ENCODE measurements around the gene POLR3G. TPM values are rescaled to one million over a fixed set of nuclear protein-coding genes. Genes with fewer than 3 reads are reported as not detected.

The POLR3G gene
- total RNA-seq, 4 donors from 2014 or later: 2.7 to 7.2 (median 4.9) TPM

GRCh38 chr5:90554358-90555006 lies 79.8 kb downstream of the POLR3G start:
- Histone ChIP-seq H3K9me3 (no peaks in the 10 kb centered on the region), H3K4me1 (peaks cover 0 to 16% (median 3%) of the 10 kb centered on the region in 4 donors), H3K4me3 (no peak overlapping the region), H3K27ac (no peak overlapping the region), H3K36me3 (no peaks in the 10 kb centered on the region), H3K27me3 (peaks cover 0 to 24% of the 10 kb centered on the region in 2 donors)
- no peak for DNase-seq (ENCODE audit: low spot score in 2 of 2)
- 67 to 70% methylated on average over 4 of the region's 4 CpGs for WGBS, 2 donors
- TF ChIP-seq POLR2A (IDR thresholded peaks at IDR 0.05) (no peak), EP300 (IDR thresholded peaks at IDR 0.05) (no peak), CTCF (IDR thresholded peaks at IDR 0.05) (no peak)

- no peak for DNase-seq (ENCODE audit: low spot score in 2 of 2)
- H3K4me1 ChIP-seq: peaks cover 0 to 16% (median 3%) of the 10 kb centered on the region in 4 donors
- H3K9me3 ChIP-seq: no peaks in the 10 kb centered on the region
- no peak overlapping the region for H3K4me3 ChIP-seq
- no peak for TF ChIP-seq EP300 (IDR thresholded peaks at IDR 0.05)
- no peak for TF ChIP-seq CTCF (IDR thresholded peaks at IDR 0.05)
- no peak for TF ChIP-seq POLR2A (IDR thresholded peaks at IDR 0.05)
- no peak overlapping the region for H3K27ac ChIP-seq
- H3K27me3 ChIP-seq: peaks cover 0 to 32% of the 10 kb centered on the region in 2 donors
- H3K36me3 ChIP-seq: no peaks in the 10 kb centered on the region
Observed at GRCh38 chr5:90555666-90556065, 81.0 kb downstream of the POLR3G start.

- TF ChIP-seq POLR2A (IDR thresholded peaks at IDR 0.05) (no peak), EP300 (IDR thresholded peaks at IDR 0.05) (no peak), CTCF (IDR thresholded peaks at IDR 0.05) (no peak)
- H3K36me3 ChIP-seq: no peaks in the 10 kb centered on the region
- H3K9me3 ChIP-seq: no peaks in the 10 kb centered on the region
- 38 to 47% methylated on average over 9 of the region's 9 CpGs for WGBS, 2 donors
- DNase-seq (ENCODE audit: low spot score in 2 of 2): no peak
- peaks cover 0 to 43% of the 10 kb centered on the region in 2 donors for H3K27me3 ChIP-seq
- no peak overlapping the region for H3K4me3 ChIP-seq
- no peak overlapping the region for H3K27ac ChIP-seq
- H3K4me1 ChIP-seq: peaks cover 0 to 16% (median 3%) of the 10 kb centered on the region in 4 donors
Observed at GRCh38 chr5:90557391-90557790, 82.7 kb downstream of the POLR3G start.

GRCh38 chr5:90557871-90558270 lies 83.2 kb downstream of the POLR3G start:
- DNase-seq (ENCODE audit: low spot score in 2 of 2): no peak
- TF ChIP-seq POLR2A (IDR thresholded peaks at IDR 0.05): no peak
- no peak for TF ChIP-seq EP300 (IDR thresholded peaks at IDR 0.05)
- no peak for TF ChIP-seq CTCF (IDR thresholded peaks at IDR 0.05)
- peaks cover 0 to 44% of the 10 kb centered on the region in 2 donors for H3K27me3 ChIP-seq
- 38 to 46% methylated on average over 3 of the region's 3 CpGs for WGBS, 2 donors
- peak overlapping the region in 2 of 4 donors; percentile 35 to 50 for H3K4me3 ChIP-seq
- H3K27ac ChIP-seq: no peak overlapping the region
- H3K4me1 ChIP-seq: peaks cover 0 to 16% (median 3%) of the 10 kb centered on the region in 4 donors
- no peaks in the 10 kb centered on the region for H3K36me3 ChIP-seq
- no peaks in the 10 kb centered on the region for H3K9me3 ChIP-seq

GRCh38 chr5:90558344-90559192 lies 83.9 kb downstream of the POLR3G start, which contains the start of gene ADGRV1:
ADGRV1 (plus strand) TSS chr5:90558797; CDS start chr5:90558896, 99 bp downstream.
- Histone ChIP-seq H3K9me3 (no peaks in the 10 kb centered on the region), H3K36me3 (no peaks in the 10 kb centered on the region), H3K27me3 (peaks cover 0 to 44% of the 10 kb centered on the region in 2 donors), H3K4me3 (peak within 1 kb of the TSS; percentile 18 to 50 (median 38)), H3K27ac (no peak within 1 kb of the TSS), H3K4me1 (peaks cover 0 to 16% (median 3%) of the 10 kb centered on the region in 4 donors)
- 1 to 2% methylated on average over 57 to 60 of the region's 60 CpGs for WGBS, 2 donors
- peak in 1 of 2 donors; percentile 8 for DNase-seq (ENCODE audit: low spot score in 2 of 2)
- TF ChIP-seq POLR2A (IDR thresholded peaks at IDR 0.05) (no peak), CTCF (IDR thresholded peaks at IDR 0.05) (no peak), EP300 (IDR thresholded peaks at IDR 0.05) (no peak)
